Measurements from ENCODE around the gene RTF2. TPM values are rescaled to one million over a fixed set of nuclear protein-coding genes. Genes with fewer than 3 reads are reported as not detected.

RTF2 gene
- total and polyA plus RNA-seq, 2 of the 4 experiments (the other 2 are of a cell fraction) = 102 to 109 TPM

DNA sequence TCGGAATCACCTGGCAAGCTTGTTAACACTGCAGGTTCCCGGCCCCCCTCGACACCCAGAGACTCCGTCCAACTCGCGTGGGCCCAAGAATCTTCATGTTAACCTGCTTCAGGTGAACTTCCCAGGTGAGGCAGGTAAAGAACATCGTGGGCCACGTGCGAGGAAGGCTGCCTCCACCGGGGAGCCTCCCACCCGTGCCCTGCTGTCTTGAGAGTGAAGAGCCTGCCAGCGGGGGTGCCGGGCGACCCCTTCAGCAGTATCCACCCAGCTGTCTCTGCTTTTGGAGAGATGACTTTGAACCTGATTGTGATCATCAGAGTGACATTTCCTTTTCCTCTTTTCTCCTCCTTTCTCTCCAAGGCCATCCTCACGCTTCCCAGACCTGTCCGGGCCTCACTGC is 22.9 kb upstream of the RTF2 start:
- no peaks in the 10 kb centered on the region for H4K20me1 ChIP-seq (ENCODE audit: insufficient read depth, low read length)
- CTCF ChIA-PET = no interaction called here
- intact Hi-C loops (cut with micrococcal nuclease) (no loop called here), in situ Hi-C loops (cut with MboI; ENCODE audit: low sequenced_read_pairs) (no loop called here), dilution Hi-C loops (cut with HindIII; ENCODE audit: low sequenced_read_pairs, unreplicated experiment) (no loop called here)
- peak overlapping the region; percentile 43 to 56; a peak in 1 of 4 replicates for H4K8ac ChIP-seq (ENCODE audit: low read depth in 2 of 2, low read length in 2 of 2)
- H3K4ac ChIP-seq (ENCODE audit: low read depth, low read length) = peak overlapping the region; percentile 38
- no peak for ATAC-seq (ENCODE audit: low read depth)
- WGBS, 2 experiments (ENCODE audit: extremely low coverage in 2 of 2, insufficient read length in 1 of 2) = 98% methylated on average over 8 of the region's 16 CpGs; no CpG with 5 or more reads in 1 of the 2 experiments
- no peak overlapping the region for H3K56ac ChIP-seq (ENCODE audit: extremely low read depth, insufficient read depth, low read length)
- no peaks in the 10 kb centered on the region for H3K27me3 ChIP-seq (ENCODE audit: control insufficient read depth, insufficient read depth, low read length)
- H3K36me3 ChIP-seq (ENCODE audit: control insufficient read depth, insufficient read depth, low read length) = peaks cover 15% of the 10 kb centered on the region; the same call in 1 of the 2 replicates
- no peaks in the 10 kb centered on the region for H3K9me3 ChIP-seq (ENCODE audit: control insufficient read depth, insufficient read depth, low read length)
- H3K27ac ChIP-seq (ENCODE audit: insufficient read depth, low read length) = no peak overlapping the region
- DNase-seq = no peak
- H2AFZ ChIP-seq (replicated peaks; ENCODE audit: low read length, poor library complexity) = no peak overlapping the region
- H2AK9ac ChIP-seq (replicated peaks; ENCODE audit: low read depth, low read length, poor library complexity) = peak overlapping the region; percentile 35
- H4K91ac ChIP-seq (ENCODE audit: insufficient read depth, low read depth, low read length) = peak overlapping the region; percentile 73
- H2BK20ac ChIP-seq (ENCODE audit: low read depth, low read length) = peak overlapping the region; percentile 70; the same call in 1 of the 2 replicates
- H3K14ac ChIP-seq (replicated peaks; ENCODE audit: low read depth, low read length) = no peak overlapping the region
- H3K4me1 ChIP-seq (ENCODE audit: control insufficient read depth, insufficient read depth, low read length) = peaks cover 20% of the 10 kb centered on the region
- peak overlapping the region; percentile 25; the same call in 1 of the 3 replicates for H2BK15ac ChIP-seq (ENCODE audit: low read depth, low read length)
- no TSS peak for BruUV-seq (replicated peaks)
- no peak overlapping the region for H2BK5ac ChIP-seq (ENCODE audit: low read depth, low read length, poor library complexity, severe bottlenecking)
- no peak overlapping the region for H3K4me2 ChIP-seq (ENCODE audit: low read depth, low read length)
- no peak overlapping the region for H4K5ac ChIP-seq (ENCODE audit: low read depth, low read length)
- no peak overlapping the region for H3K23ac ChIP-seq (ENCODE audit: low read depth, low read length)
- H3K18ac ChIP-seq (ENCODE audit: low read depth, low read length) = no peak overlapping the region
- H3K9me1 ChIP-seq (ENCODE audit: insufficient read depth, low read length) = peaks cover 16% of the 10 kb centered on the region
- peak overlapping the region; percentile 44 for H2BK120ac ChIP-seq (ENCODE audit: low read depth, low read length)
- peaks cover 8 to 36% of the 10 kb centered on the region in 2 experiments; a peak in 3 of 4 replicates for H3K79me1 ChIP-seq (ENCODE audit: low read depth in 1 of 2, low read length in 2 of 2)
- no peak overlapping the region for H3K4me3 ChIP-seq (ENCODE audit: insufficient read depth, low read depth, low read length)
- no peak overlapping the region for H3K9ac ChIP-seq (ENCODE audit: low read depth, low read length)
- H2AK5ac ChIP-seq (ENCODE audit: low read depth, low read length) = peak overlapping the region; percentile 30
- no peak for TF ChIP-seq FOS (IDR thresholded peaks at IDR 0.05; ENCODE audit: low read depth, low read length)
- no peak for TF ChIP-seq POLR2A (IDR thresholded peaks at IDR 0.05; ENCODE audit: low read depth, low read length)
- TF ChIP-seq RAD21 (IDR thresholded peaks at IDR 0.05; ENCODE audit: low read length) = no peak
- no peak for TF ChIP-seq BHLHE40 (IDR thresholded peaks at IDR 0.05; ENCODE audit: low read depth, low read length)
- TF ChIP-seq CEBPB (IDR thresholded peaks at IDR 0.05; ENCODE audit: low read depth, low read length) = no peak
- TF ChIP-seq RCOR1 (IDR thresholded peaks at IDR 0.05; ENCODE audit: insufficient replicate concordance, low read length) = no peak
- TF ChIP-seq RFX5 (IDR thresholded peaks at IDR 0.05; ENCODE audit: low read depth, low read length) = no peak
- TF ChIP-seq, protein P1, sequence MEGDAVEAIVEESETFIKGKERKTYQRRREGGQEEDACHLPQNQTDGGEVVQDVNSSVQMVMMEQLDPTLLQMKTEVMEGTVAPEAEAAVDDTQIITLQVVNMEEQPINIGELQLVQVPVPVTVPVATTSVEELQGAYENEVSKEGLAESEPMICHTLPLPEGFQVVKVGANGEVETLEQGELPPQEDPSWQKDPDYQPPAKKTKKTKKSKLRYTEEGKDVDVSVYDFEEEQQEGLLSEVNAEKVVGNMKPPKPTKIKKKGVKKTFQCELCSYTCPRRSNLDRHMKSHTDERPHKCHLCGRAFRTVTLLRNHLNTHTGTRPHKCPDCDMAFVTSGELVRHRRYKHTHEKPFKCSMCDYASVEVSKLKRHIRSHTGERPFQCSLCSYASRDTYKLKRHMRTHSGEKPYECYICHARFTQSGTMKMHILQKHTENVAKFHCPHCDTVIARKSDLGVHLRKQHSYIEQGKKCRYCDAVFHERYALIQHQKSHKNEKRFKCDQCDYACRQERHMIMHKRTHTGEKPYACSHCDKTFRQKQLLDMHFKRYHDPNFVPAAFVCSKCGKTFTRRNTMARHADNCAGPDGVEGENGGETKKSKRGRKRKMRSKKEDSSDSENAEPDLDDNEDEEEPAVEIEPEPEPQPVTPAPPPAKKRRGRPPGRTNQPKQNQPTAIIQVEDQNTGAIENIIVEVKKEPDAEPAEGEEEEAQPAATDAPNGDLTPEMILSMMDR (conservative IDR thresholded peaks at IDR 0.05; ENCODE audit: low read depth, low read length) = no peak
- TF ChIP-seq NFE2L2 (IDR thresholded peaks at IDR 0.05; ENCODE audit: low read depth, low read length) = no peak
- TF ChIP-seq MXI1 (IDR thresholded peaks at IDR 0.05; ENCODE audit: borderline replicate concordance, low read depth, low read length) = no peak
- TF ChIP-seq SMC3 (IDR thresholded peaks at IDR 0.05; ENCODE audit: low read depth, low read length) = no peak
- TF ChIP-seq, protein P2, sequence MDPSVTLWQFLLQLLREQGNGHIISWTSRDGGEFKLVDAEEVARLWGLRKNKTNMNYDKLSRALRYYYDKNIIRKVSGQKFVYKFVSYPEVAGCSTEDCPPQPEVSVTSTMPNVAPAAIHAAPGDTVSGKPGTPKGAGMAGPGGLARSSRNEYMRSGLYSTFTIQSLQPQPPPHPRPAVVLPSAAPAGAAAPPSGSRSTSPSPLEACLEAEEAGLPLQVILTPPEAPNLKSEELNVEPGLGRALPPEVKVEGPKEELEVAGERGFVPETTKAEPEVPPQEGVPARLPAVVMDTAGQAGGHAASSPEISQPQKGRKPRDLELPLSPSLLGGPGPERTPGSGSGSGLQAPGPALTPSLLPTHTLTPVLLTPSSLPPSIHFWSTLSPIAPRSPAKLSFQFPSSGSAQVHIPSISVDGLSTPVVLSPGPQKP (IDR thresholded peaks at IDR 0.05; ENCODE audit: borderline replicate concordance, low read depth, low read length) = no peak
- TF ChIP-seq MAFK (IDR thresholded peaks at IDR 0.05; ENCODE audit: low read depth, low read length) = no peak
- TF ChIP-seq MAZ (IDR thresholded peaks at IDR 0.05; ENCODE audit: borderline replicate concordance, low read depth, low read length) = no peak
- TF ChIP-seq, protein P3, sequence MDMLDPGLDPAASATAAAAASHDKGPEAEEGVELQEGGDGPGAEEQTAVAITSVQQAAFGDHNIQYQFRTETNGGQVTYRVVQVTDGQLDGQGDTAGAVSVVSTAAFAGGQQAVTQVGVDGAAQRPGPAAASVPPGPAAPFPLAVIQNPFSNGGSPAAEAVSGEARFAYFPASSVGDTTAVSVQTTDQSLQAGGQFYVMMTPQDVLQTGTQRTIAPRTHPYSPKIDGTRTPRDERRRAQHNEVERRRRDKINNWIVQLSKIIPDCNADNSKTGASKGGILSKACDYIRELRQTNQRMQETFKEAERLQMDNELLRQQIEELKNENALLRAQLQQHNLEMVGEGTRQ (IDR thresholded peaks at IDR 0.05; ENCODE audit: low read depth, low read length) = no peak
- no peak for TF ChIP-seq CHD1 (IDR thresholded peaks at IDR 0.05; ENCODE audit: low read depth, low read length)
- POLR2A ChIA-PET (ENCODE audit: unreplicated experiment) = no interaction called here
